Measurements from ENCODE around the gene MPP7. TPM values are rescaled to one million over a fixed set of nuclear protein-coding genes. Genes with fewer than 3 reads are reported as not detected.

Gene MPP7
- total and polyA plus RNA-seq, 2 of the 8 experiments (the other 6 are each of a cell fraction or from before 2014, with no cell fraction given) = 1.9 to 9.3 TPM

DNA sequence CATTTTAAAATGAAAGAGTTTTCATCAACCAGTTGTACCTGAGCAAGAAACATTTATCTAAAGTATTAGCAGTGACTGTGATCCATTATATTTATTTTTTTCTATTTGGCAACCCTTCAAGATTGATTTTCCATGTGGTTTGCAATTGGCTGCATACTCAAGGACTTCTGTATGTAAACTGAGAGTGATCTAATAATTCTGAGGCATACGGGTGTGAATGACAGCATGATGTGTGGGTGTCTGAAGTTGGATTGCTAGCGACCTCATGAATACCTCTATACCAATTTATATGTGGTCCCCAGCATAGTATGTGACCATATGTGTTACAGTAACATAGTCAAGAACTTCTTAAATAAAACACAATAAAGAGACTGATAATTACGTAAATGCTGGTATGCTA, 8.2 kb upstream of the MPP7 start:
- Histone ChIP-seq H4K5ac (ENCODE audit: insufficient read length, low read depth, low read length) (no peak overlapping the region), H3K4me1 (replicated peaks in 1 of 4; ENCODE audit: control insufficient read depth in 3 of 4, insufficient read depth in 4 of 4, low read length in 3 of 4) (no peaks in the 10 kb centered on the region), H3K4ac (replicated peaks; ENCODE audit: insufficient read length, low read depth, low read length) (no peak overlapping the region), H3K27ac (ENCODE audit: low read depth, low read length) (no peak overlapping the region), H3K79me2 (ENCODE audit: control insufficient read depth in 1 of 2, insufficient read depth in 2 of 2, low read length in 2 of 2) (no peaks in the 10 kb centered on the region), H3K14ac (ENCODE audit: insufficient read length) (no peak overlapping the region), H3K23me2 (ENCODE audit: low read depth, low read length) (no peaks in the 10 kb centered on the region; the same call in 1 of the 2 replicates), H3K23ac (ENCODE audit: insufficient read length) (no peak overlapping the region), H2BK120ac (replicated peaks; ENCODE audit: low read depth, low read length) (no peak overlapping the region), H3K36me3 (ENCODE audit: control insufficient read depth in 2 of 4, insufficient read depth in 4 of 4, low read length in 3 of 4) (no peaks in the 10 kb centered on the region), H2BK15ac (ENCODE audit: low read length) (no peak overlapping the region), H2BK20ac (ENCODE audit: low read length) (no peak overlapping the region), H2BK5ac (ENCODE audit: low read depth, low read length) (no peak overlapping the region), H3K18ac (ENCODE audit: extremely low read depth, low read length) (no peak overlapping the region), H3K4me2 (ENCODE audit: insufficient read depth in 1 of 2, low read depth in 2 of 2, low read length in 2 of 2) (no peak overlapping the region), H3K4me3 (ENCODE audit: extremely low read depth in 1 of 4, insufficient read depth in 2 of 4, low read depth in 3 of 4, low read length in 4 of 4) (no peak overlapping the region), H2AFZ (ENCODE audit: low read length) (no peak overlapping the region), H4K8ac (ENCODE audit: extremely low read depth, insufficient read depth, low read length) (no peak overlapping the region), H2BK12ac (ENCODE audit: low read depth, low read length) (no peak overlapping the region), H3K27me3 (replicated peaks in 1 of 4; ENCODE audit: control insufficient read depth in 3 of 4, extremely low read depth in 1 of 4, insufficient read depth in 3 of 4, low read length in 3 of 4) (no peaks in the 10 kb centered on the region; a peak in 1 of 7 replicates), H3K56ac (replicated peaks; ENCODE audit: insufficient read length, low read depth, low read length) (no peak overlapping the region), H4K20me1 (replicated peaks in 1 of 2; ENCODE audit: control insufficient read depth in 1 of 2, insufficient read depth in 2 of 2, low read length in 2 of 2) (no peaks in the 10 kb centered on the region), H3K79me1 (ENCODE audit: low read depth, low read length) (no peaks in the 10 kb centered on the region), H2AK5ac (ENCODE audit: low read depth, low read length) (no peak overlapping the region), H3K9me3 (ENCODE audit: insufficient read depth in 2 of 2, low read depth in 1 of 2, low read length in 1 of 2) (no peaks in the 10 kb centered on the region), H3K9ac (replicated peaks in 1 of 4; ENCODE audit: extremely low read depth in 1 of 4, low read depth in 3 of 4, low read length in 3 of 4) (no peak overlapping the region), H4K91ac (replicated peaks; ENCODE audit: insufficient read length, low read length) (no peak overlapping the region)
- ChIA-PET CTCF (ENCODE audit: partially characterized antibody) (interaction anchor here (0.8 to 2.0 kb wide), 2 partner anchors 69 to 71 kb away, joined by 3 to 6 read pairs; no protein-coding TSS in a partner anchor), POLR2A (ENCODE audit: partially characterized antibody) (interaction anchor here (1.4 kb wide), 1 partner anchor 13 kb away, joined by 3 read pairs; no protein-coding TSS in a partner anchor)
- no peak for FAIRE-seq
- 86% methylated on average over 3 of the region's 3 CpGs; no CpG with 5 or more reads in 1 of the 2 experiments for WGBS, 2 experiments (ENCODE audit: extremely low coverage in 1 of 2, insufficient coverage in 1 of 2, insufficient read length in 1 of 2, insufficient replicate concordance in 2 of 2, low coverage in 1 of 2, low lambda C conversion rate in 2 of 2, missing lambda C conversion rate in 1 of 2)
- DNase-seq (ENCODE audit: low read depth in 1 of 2, low spot score in 2 of 2) = no peak
- TF ChIP-seq POLR2AphosphoS5 (IDR thresholded peaks at IDR 0.05; ENCODE audit: low read depth, low read length) (no peak), POU5F1 (IDR thresholded peaks at IDR 0.05; ENCODE audit: low read depth, low read length) (no peak), CBX8 (IDR thresholded peaks at IDR 0.05; ENCODE audit: borderline replicate concordance, low read depth, low read length) (no peak), FOSL1 (IDR thresholded peaks at IDR 0.05; ENCODE audit: insufficient read depth, low read depth, low read length) (no peak), SRF (IDR thresholded peaks at IDR 0.05; ENCODE audit: low read depth, low read length) (no peak), GABPA (IDR thresholded peaks at IDR 0.05; ENCODE audit: borderline replicate concordance, insufficient read depth, low read length) (no peak), RBBP5 (IDR thresholded peaks at IDR 0.05; ENCODE audit: borderline replicate concordance, low read depth, low read length) (no peak), RXRA (IDR thresholded peaks at IDR 0.05; ENCODE audit: insufficient read depth, low read depth, low read length) (no peak), TBP (IDR thresholded peaks at IDR 0.05; ENCODE audit: low read depth, low read length) (no peak), TEAD4 (IDR thresholded peaks at IDR 0.05; ENCODE audit: low read depth, low read length) (no peak), SIX5 (IDR thresholded peaks at IDR 0.05; ENCODE audit: low read depth, low read length) (no peak), PHF8 (conservative IDR thresholded peaks at IDR 0.05; ENCODE audit: low read depth, low read length) (no peak), KDM4A (IDR thresholded peaks at IDR 0.05; ENCODE audit: low read depth, low read length, severe bottlenecking) (no peak)

Measured in H1 (cell line).